Mesenteric fat pad (tissue), 1 donor: ENCODE results near the gene LRRFIP1. TPM values are rescaled to one million over a fixed set of nuclear protein-coding genes. Genes with fewer than 3 reads are reported as not detected.

ENCODE experiments used
- DNase-seq: peaks from one replicate; pipeline ENCODE4 v3.0.0-alpha.2; 2020; ENCODE audit warnings: low spot score
- total RNA-seq: library from RNA; stranded (reverse); fragmentation: NEBNext Ultra II Directional; extraction: Animal tissue kit (Norgen Biotek cat#: 25700); gene quantifications from one replicate; pipeline ENCODE4 v1.2.1, GENCODE V29; 2021
- donor health status: DM: yes; HTN: yes; CAD: no.

LRRFIP1 gene
- total RNA-seq, 1 donor from 2014 or later: 144 TPM

GRCh38 chr2:237701033-237701858 is 73.9 kb downstream of the LRRFIP1 start:
- no peak for DNase-seq

- DNase-seq: no peak
Observed at GRCh38 chr2:237701859-237702390, 74.5 kb downstream of the LRRFIP1 start.

- DNase-seq: peak; percentile 90
Observed at GRCh38 chr2:237702441-237703391, 75.3 kb downstream of the LRRFIP1 start.

- no peak for DNase-seq
Observed at GRCh38 chr2:237704501-237705434, 77.4 kb downstream of the LRRFIP1 start.

- no peak for DNase-seq
Observed at GRCh38 chr2:237706257-237706656, 78.9 kb downstream of the LRRFIP1 start.

- no peak for DNase-seq
Observed at GRCh38 chr2:237708065-237708398, 80.6 kb downstream of the LRRFIP1 start.

- no peak for DNase-seq
Observed at GRCh38 chr2:237708491-237708890, 81.1 kb downstream of the LRRFIP1 start.

- DNase-seq: no peak
Observed at GRCh38 chr2:237708961-237709360, 81.6 kb downstream of the LRRFIP1 start.

GRCh38 chr2:237711458-237712150 is 84.2 kb downstream of the LRRFIP1 start:
- peak; percentile 86 for DNase-seq

GRCh38 chr2:237712477-237713377 is 85.3 kb downstream of the LRRFIP1 start:
- DNase-seq: peak; percentile 33

- no peak for DNase-seq
Observed at GRCh38 chr2:237714690-237715458, 87.5 kb downstream of the LRRFIP1 start.

GRCh38 chr2:237715459-237715947 is 88.1 kb downstream of the LRRFIP1 start:
- no peak for DNase-seq

- DNase-seq: no peak
Observed at GRCh38 chr2:237716011-237716410, 88.6 kb downstream of the LRRFIP1 start.

GRCh38 chr2:237717366-237718276 is 90.2 kb downstream of the LRRFIP1 start:
- no peak for DNase-seq

GRCh38 chr2:237718277-237718634 is 90.9 kb downstream of the LRRFIP1 start:
- DNase-seq: no peak

- no peak for DNase-seq
Observed at GRCh38 chr2:237720444-237720843, 93.1 kb downstream of the LRRFIP1 start.

GRCh38 chr2:237720957-237721356 is 93.6 kb downstream of the LRRFIP1 start:
- DNase-seq: no peak
